ENCODE measurements around the gene QSOX2.

QSOX2 gene

DNA sequence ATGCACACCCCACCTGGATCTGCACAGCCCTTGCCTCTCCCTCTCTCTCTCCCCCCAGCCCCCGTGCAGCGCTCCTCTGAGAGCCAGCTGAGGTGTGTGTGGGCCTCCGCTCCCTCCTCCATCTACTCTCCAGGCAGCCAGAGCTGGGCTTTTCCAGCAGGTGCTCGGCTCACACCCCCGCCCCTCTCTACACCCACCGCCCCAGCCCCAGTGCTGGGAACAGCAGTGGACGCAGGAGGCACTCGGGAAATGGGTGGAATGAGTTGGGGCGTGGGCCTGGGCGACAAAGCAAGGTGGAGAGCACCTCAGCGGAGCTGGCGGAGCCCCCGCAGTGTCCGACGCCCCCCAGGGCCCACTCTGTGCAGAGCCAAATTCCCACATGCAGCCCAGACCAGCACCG, 27.3 kb downstream of the QSOX2 start:
- DNase-seq (no peak), ATAC-seq (replicated peaks) (no peak)
- H3K4me1 Mint-ChIP-seq (ENCODE audit: low read depth in 2 of 2), result peaks cover 1 to 5% of the 10 kb centered on the region in 2 donors
- H3K27me3 Mint-ChIP-seq, result no peaks in the 10 kb centered on the region
- H3K27ac Mint-ChIP-seq, result no peak overlapping the region
- H3K36me3 Mint-ChIP-seq (ENCODE audit: insufficient read depth), result peaks cover 28% of the 10 kb centered on the region
- no peak overlapping the region for H3K4me3 Mint-ChIP-seq
- H3K9me3 Mint-ChIP-seq, result no peaks in the 10 kb centered on the region

DNA sequence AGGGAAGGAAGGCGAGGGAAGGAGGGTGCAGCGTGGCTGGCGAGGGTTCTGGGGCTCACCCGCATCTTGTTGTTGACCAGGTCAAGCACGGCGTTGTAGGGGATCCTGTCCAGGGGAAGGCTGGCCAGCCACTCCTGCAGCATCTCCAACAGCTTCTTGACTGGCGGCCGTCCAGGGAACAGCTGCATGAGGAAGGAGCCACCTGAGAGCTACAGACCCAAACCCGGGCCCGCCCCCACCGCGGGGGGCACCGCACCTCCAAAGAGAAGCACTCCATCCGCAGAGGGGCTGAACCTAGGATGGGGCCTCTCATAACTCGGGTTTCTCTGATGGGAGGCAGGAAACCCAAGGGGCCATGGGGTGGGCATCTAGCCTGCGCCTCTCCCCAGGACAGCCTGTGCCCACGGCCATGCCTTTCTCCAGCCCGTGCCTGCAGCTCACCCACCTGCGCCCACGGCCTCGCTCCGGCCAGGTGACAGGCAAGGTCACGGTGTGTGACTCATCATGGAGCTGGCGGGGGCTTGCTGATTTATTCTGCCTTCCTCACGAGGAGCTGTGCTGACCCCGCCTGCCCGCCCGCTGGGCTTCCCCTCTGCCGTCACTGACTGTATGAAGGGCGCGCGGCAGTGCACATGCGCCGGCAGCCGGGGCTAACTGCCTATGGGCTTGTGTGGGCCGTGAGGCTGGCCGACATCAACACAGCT, 28.9 kb downstream of the QSOX2 start:
- no peak for ATAC-seq (replicated peaks)
- no peak overlapping the region for H3K4me3 Mint-ChIP-seq
- H3K36me3 Mint-ChIP-seq (ENCODE audit: insufficient read depth), result peaks cover 32% of the 10 kb centered on the region
- peaks cover 1 to 5% of the 10 kb centered on the region in 2 donors for H3K4me1 Mint-ChIP-seq (ENCODE audit: low read depth in 2 of 2)
- no peaks in the 10 kb centered on the region for H3K9me3 Mint-ChIP-seq
- no peak overlapping the region for H3K27ac Mint-ChIP-seq
- no peak for DNase-seq
- no peaks in the 10 kb centered on the region for H3K27me3 Mint-ChIP-seq

DNA sequence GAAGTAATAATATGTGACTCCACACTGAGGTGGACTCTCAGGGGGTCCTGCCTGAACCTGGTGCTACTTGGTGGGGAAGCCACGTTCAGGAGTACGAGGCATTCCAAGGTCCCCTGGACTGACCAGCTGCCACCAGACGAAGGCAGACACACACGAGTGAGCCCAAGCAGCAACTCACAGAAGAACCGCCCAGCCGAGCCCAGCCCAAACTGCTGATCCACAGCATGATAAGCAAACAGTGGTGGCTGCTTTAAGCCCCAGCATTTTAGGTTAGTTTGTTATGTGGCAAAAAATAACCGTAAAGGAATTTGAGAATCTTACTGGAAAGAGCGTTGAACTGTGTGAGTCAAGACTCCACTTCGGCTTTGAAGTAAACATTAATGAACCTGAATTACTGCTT, 31.9 kb downstream of the QSOX2 start:
- Mint-ChIP-seq H3K27me3 (no peaks in the 10 kb centered on the region), H3K4me3 (no peak overlapping the region), H3K4me1 (ENCODE audit: low read depth in 2 of 2) (no peaks in the 10 kb centered on the region), H3K36me3 (ENCODE audit: insufficient read depth) (peaks cover 30% of the 10 kb centered on the region), H3K27ac (no peak overlapping the region), H3K9me3 (no peaks in the 10 kb centered on the region)
- ATAC-seq (replicated peaks), result no peak
- no peak for DNase-seq

DNA sequence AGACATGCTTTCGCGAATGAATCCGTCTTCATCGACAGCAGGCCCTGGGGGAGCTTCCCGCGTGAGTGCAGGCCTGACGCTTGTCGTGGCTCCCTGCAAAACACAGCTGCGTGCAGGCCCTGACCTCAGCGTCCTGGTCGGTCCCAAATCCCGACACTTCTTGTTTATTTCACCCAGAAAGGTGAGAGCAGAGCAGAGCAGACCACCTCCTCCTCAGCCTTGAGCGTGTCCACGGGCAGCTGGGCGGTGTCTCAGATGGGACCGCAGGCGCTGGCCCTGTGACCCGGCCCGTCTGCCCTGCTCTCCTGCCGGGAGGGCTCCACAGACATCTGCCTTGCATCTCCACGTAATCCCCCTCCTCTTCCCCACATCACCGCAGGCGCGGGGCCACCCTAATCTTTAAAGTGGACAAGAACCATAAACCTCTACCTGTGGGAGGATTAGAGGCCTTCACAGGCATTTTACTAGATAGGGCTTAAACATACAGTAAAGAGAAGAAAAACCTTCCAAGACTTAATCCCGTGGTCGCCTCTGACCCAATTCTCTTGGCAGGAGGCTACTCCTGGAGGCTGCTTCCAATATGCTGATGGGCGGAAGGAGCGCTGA, 33.2 kb downstream of the QSOX2 start:
- no peak overlapping the region for H3K4me3 Mint-ChIP-seq

DNA sequence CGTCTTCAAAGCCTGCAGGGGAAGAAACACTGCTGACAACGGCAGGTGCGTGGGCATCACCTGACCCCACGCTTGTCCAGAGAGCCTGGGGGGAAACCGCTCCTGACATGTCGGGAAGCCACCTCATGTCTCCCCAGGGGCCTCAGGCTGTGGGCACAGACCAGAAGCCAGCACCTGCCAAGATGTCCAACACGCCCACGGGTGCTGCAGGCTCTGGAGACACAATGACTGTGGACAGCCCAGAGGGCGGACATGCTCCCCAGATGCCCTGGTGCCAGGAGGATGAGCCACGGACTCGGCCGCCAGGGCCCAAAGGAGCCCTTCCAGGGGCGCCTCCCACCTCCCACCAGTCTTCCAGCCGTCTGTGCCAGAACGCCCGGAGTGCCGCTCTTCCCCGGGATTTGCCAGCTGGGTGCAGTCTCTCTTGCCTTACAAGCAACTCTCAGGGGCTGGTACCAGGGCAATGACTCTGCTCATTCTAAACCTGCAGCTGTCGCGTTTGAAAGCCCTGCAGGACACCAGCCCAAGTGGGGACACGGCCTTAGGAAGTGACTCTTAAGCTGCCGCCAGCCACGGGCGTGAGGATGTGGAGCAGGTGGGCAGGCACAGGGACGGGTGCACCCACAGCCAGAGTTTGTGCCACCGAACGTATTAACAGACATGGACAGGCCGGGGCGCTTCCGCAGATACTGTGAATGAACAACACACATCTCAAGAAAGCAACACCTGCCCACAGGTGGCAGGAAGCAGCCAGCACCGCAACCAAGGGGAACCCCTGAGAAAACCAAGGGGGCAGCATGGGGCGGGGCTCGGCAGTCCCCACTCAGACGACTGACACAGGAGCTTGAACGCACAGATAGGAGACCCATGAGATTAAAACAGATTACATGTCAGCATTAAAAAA, 33.9 kb downstream of the QSOX2 start:
- Mint-ChIP-seq H3K4me3 (no peak overlapping the region), H3K27ac (no peak overlapping the region), H3K9me3 (no peaks in the 10 kb centered on the region), H3K4me1 (ENCODE audit: low read depth in 2 of 2) (peaks cover 2 to 5% of the 10 kb centered on the region in 2 donors), H3K27me3 (no peaks in the 10 kb centered on the region), H3K36me3 (ENCODE audit: insufficient read depth) (peaks cover 26% of the 10 kb centered on the region)
- ATAC-seq (replicated peaks) (no peak), DNase-seq (no peak)

More for the DNA sequence above, 33.2 kb downstream of the QSOX2 start:
- Mint-ChIP-seq H3K36me3 (ENCODE audit: insufficient read depth) (peaks cover 32% of the 10 kb centered on the region), H3K27me3 (no peaks in the 10 kb centered on the region), H3K27ac (no peak overlapping the region), H3K4me1 (ENCODE audit: low read depth in 2 of 2) (no peaks in the 10 kb centered on the region), H3K9me3 (no peaks in the 10 kb centered on the region)
- no peak for DNase-seq
- no peak for ATAC-seq (replicated peaks)

DNA sequence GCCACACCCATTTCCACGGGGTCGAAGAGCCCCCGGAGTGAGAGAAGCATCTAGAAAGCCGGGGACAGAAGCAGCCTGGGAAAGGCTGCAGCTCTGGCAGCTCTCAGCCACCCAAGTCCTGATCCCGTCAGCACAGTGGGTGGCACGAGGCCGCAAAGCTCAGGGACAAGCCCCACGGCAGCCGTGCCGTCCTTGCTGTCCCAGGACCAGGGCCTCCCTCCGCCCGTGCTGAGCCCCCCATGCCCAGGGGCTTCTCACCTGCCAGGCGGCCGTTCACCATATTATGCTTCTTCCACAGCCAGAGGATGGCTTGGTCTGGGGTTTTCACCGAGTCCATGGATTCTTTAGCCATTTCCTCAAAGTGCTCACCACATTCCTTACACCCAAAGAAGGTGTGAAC, 34.6 kb downstream of the QSOX2 start:
- ATAC-seq (replicated peaks), result no peak
- Mint-ChIP-seq H3K4me1 (ENCODE audit: low read depth in 2 of 2) (peaks cover 2 to 5% of the 10 kb centered on the region in 2 donors), H3K9me3 (no peaks in the 10 kb centered on the region), H3K4me3 (no peak overlapping the region), H3K36me3 (ENCODE audit: insufficient read depth) (peaks cover 26% of the 10 kb centered on the region), H3K27me3 (peaks cover 0 to 1% of the 10 kb centered on the region in 2 donors), H3K27ac (no peak overlapping the region)
- DNase-seq, result no peak

DNA sequence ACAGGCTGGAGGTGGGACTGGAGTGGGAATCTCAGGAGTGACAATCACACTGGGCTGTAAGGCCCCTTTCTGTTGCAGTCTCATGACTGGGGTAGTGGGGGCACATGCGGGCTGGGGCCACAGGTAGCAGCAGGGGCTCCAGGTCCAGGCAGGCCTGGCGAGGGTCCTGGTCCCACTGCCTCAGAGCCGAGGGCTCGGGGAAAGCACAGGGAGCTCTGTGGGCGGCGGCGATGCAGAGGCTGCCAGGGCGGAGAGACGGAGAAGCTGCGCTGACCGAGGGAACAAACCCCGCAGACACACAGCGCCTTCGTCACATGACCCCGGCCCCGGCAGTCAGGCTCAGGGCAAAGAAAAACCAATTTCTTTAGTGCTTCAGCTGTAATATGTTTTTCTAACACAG, 35.3 kb downstream of the QSOX2 start:
- no peaks in the 10 kb centered on the region for H3K9me3 Mint-ChIP-seq
- peaks cover 0 to 9% of the 10 kb centered on the region in 2 donors for H3K27me3 Mint-ChIP-seq
- H3K27ac Mint-ChIP-seq, result no peak overlapping the region
- no peak for DNase-seq
- H3K36me3 Mint-ChIP-seq (ENCODE audit: insufficient read depth), result peaks cover 18% of the 10 kb centered on the region
- peaks cover 2 to 5% of the 10 kb centered on the region in 2 donors for H3K4me1 Mint-ChIP-seq (ENCODE audit: low read depth in 2 of 2)
- no peak for ATAC-seq (replicated peaks)
- H3K4me3 Mint-ChIP-seq, result no peak overlapping the region

DNA sequence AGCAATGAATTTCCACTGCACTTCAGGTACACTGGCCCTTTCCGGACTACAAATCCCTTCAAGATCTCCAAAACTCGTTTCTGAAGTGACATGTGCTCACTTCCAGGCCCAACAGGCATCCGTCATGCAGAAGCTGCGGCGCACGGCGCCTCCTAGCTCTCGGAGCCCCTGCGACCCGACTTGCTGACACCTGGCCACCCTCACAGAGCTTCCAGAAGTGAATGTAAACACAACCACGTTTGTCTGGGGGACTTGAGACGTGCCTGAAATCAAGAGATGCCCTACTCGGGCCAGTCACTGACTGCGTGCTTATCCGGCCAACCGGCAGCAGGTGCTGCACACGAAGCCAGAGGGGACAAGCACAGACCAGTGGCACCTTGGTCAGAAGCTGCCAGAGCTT, 35.8 kb downstream of the QSOX2 start:
- Mint-ChIP-seq H3K9me3 (no peaks in the 10 kb centered on the region), H3K36me3 (ENCODE audit: insufficient read depth) (peaks cover 16% of the 10 kb centered on the region), H3K4me1 (ENCODE audit: low read depth in 2 of 2) (peaks cover 2 to 5% of the 10 kb centered on the region in 2 donors), H3K27me3 (peaks cover 0 to 11% of the 10 kb centered on the region in 2 donors), H3K4me3 (no peak overlapping the region), H3K27ac (no peak overlapping the region)
- ATAC-seq (replicated peaks) (no peak), DNase-seq (no peak)

DNA sequence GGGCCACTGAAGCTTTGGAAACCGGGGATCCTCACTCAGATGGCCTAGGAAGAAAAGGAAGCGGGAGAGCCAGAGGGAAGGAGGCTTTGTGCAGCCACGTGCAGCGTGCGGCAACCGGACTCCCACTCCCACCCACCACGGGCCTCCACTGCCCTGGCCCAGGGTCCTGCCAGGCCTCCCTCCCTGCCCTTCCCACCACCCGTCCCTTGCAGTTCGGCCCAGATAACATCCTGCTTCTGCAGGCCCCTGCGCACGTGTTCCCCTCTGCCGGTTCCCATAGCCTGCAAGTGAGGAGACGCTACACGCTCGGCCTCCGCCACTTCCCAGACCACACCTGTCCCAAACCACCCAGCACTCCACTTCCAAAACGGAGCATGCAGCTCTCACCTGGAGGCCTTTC, 36.4 kb downstream of the QSOX2 start:
- ATAC-seq (replicated peaks) (no peak), DNase-seq (no peak)
- H3K9me3 Mint-ChIP-seq, result no peaks in the 10 kb centered on the region
- H3K4me3 Mint-ChIP-seq, result no peak overlapping the region
- peaks cover 2 to 5% of the 10 kb centered on the region in 2 donors for H3K4me1 Mint-ChIP-seq (ENCODE audit: low read depth in 2 of 2)
- H3K27me3 Mint-ChIP-seq, result peaks cover 0 to 14% of the 10 kb centered on the region in 2 donors
- H3K36me3 Mint-ChIP-seq (ENCODE audit: insufficient read depth), result peaks cover 16% of the 10 kb centered on the region
- no peak overlapping the region for H3K27ac Mint-ChIP-seq

DNA sequence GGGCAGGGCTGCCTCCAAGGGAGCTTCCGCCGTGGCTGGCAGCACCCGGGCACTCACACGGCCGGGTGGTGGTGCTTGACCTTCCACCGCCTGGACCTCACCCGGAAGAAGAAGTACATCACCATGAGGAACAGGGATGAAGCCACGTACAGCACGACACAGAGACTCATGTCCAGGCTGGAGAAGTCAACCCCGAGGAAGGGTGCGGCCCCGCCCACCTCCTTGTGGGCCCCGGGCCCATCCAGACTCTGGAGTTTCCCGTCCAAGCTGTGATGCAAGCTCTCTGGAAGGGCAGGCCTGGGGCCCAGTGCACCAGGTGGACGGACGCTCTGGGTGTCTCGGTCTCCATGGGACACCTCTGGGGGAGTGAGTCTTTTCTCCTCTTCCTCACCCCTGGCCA, 36.9 kb downstream of the QSOX2 start:
- no peak overlapping the region for H3K27ac Mint-ChIP-seq
- H3K4me3 Mint-ChIP-seq, result no peak overlapping the region
- peaks cover 2 to 5% of the 10 kb centered on the region in 2 donors for H3K4me1 Mint-ChIP-seq (ENCODE audit: low read depth in 2 of 2)
- ATAC-seq (replicated peaks) (no peak), DNase-seq (no peak)
- H3K9me3 Mint-ChIP-seq, result no peaks in the 10 kb centered on the region
- H3K27me3 Mint-ChIP-seq, result peaks cover 0 to 20% of the 10 kb centered on the region in 2 donors
- peaks cover 15% of the 10 kb centered on the region for H3K36me3 Mint-ChIP-seq (ENCODE audit: insufficient read depth)

DNA sequence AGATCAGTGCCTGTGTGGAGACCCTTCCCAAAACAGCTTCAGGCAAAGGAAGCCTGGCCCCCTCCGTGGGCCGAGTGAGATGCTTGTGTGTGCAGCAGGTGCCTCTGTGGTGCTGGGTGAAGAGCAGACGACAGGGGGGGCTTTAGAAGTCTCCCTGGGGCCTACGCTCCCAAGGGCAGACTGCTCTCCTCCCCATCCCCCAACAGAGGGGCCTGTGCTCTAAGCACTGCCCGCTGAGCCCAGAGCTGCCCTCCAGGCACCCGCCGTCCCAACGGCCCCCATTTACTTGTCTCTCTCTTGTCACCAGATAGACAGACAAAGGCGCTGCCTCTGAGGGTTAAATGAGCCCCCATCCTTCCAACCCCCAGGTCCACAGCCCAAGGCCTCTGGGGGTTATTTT, 38.0 kb downstream of the QSOX2 start:
- Mint-ChIP-seq H3K4me3 (no peak overlapping the region), H3K27ac (no peak overlapping the region), H3K27me3 (peaks cover 0 to 25% of the 10 kb centered on the region in 2 donors), H3K4me1 (ENCODE audit: low read depth in 2 of 2) (peaks cover 3 to 5% of the 10 kb centered on the region in 2 donors), H3K9me3 (no peaks in the 10 kb centered on the region), H3K36me3 (ENCODE audit: insufficient read depth) (peaks cover 7% of the 10 kb centered on the region)
- no peak for ATAC-seq (replicated peaks)
- DNase-seq, result no peak

DNA sequence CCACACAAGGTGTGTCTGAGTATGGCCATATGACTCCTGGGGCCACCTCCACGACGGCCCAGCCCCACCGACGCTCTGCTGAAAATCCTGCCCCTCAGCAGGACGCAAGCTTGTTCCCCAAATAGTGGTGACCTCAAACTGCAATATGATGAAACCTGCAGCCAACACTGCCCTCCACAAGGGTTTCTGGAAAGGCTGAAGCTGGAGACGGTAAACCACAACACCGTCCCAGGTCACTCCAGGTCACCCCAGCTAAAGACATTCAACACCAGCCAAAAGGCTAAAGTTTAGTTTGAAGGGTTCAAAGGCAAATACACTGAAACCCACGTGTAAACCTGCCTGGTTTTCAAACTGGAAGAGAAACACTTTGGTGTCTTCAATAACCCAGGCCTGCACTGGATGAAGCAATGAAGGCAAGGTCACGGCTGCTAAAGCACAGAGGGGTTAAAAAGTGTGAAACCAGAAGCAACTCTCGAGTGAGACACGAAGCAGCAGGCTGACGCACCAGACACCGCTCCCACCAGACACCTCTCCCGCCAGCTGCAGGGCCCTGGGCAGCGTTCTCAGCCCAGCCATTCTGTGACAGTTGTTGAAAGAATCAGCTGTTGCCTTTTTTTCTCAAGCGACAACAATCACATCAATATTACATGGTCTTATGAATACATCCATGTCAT, 38.9 kb downstream of the QSOX2 start:
- no peak overlapping the region for H3K4me3 Mint-ChIP-seq
- no peak for ATAC-seq (replicated peaks)

DNA sequence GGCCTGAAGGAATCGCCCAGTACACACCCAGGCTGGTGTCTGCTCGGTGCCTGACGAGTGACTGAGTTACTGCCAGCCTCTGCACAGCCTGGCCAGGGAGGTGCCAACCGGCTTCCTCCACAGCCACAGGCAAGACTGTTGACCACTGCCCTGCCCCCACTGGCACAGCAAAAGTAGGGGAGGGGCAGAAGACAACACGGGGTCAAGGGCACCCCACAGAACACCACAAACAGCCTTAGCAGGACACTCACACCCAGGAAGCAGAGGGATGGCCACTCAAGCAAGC, 40.0 kb downstream of the QSOX2 start:
- Mint-ChIP-seq H3K4me1 (ENCODE audit: low read depth in 2 of 2) (peaks cover 3 to 5% of the 10 kb centered on the region in 2 donors), H3K4me3 (no peak overlapping the region), H3K36me3 (ENCODE audit: insufficient read depth) (peaks cover 4% of the 10 kb centered on the region), H3K27me3 (peaks cover 7 to 33% of the 10 kb centered on the region in 2 donors), H3K27ac (no peak overlapping the region), H3K9me3 (no peaks in the 10 kb centered on the region)
- ATAC-seq (replicated peaks) (no peak), DNase-seq (no peak)

More for the DNA sequence above, 38.9 kb downstream of the QSOX2 start:
- DNase-seq, result no peak
- H3K4me1 Mint-ChIP-seq (ENCODE audit: low read depth in 2 of 2), result peaks cover 3 to 5% of the 10 kb centered on the region in 2 donors
- no peak overlapping the region for H3K27ac Mint-ChIP-seq
- no peaks in the 10 kb centered on the region for H3K9me3 Mint-ChIP-seq
- H3K27me3 Mint-ChIP-seq, result peaks cover 0 to 25% of the 10 kb centered on the region in 2 donors
- H3K36me3 Mint-ChIP-seq (ENCODE audit: insufficient read depth), result peaks cover 4% of the 10 kb centered on the region
